ENCODE measurements around the gene ZNF691. TPM values are rescaled to one million over a fixed set of nuclear protein-coding genes. Genes with fewer than 3 reads are reported as not detected.

ZNF691 gene
- total RNA-seq, 1 donor from 2014 or later: 9.9 TPM

GRCh38 chr1:42820813-42821212 is 25.6 kb upstream of the ZNF691 start:
- no peaks in the 10 kb centered on the region for H3K9me3 Mint-ChIP-seq
- H3K27me3 Mint-ChIP-seq: no peaks in the 10 kb centered on the region
- intact Hi-C loops (cut with micrococcal nuclease): no loop called here
- H3K27ac Mint-ChIP-seq: no peak overlapping the region
- H3K4me3 Mint-ChIP-seq: no peak overlapping the region
- peaks cover 4% of the 10 kb centered on the region for H3K36me3 Mint-ChIP-seq (ENCODE audit: low read depth)
- H3K4me1 Mint-ChIP-seq: peaks cover 21% of the 10 kb centered on the region
- no peak for DNase-seq

- Mint-ChIP-seq H3K4me3 (no peak overlapping the region), H3K27ac (no peak overlapping the region), H3K36me3 (ENCODE audit: low read depth) (peaks cover 2% of the 10 kb centered on the region), H3K9me3 (no peaks in the 10 kb centered on the region), H3K27me3 (no peaks in the 10 kb centered on the region), H3K4me1 (peaks cover 15% of the 10 kb centered on the region)
- DNase-seq: no peak
- intact Hi-C loops (cut with micrococcal nuclease): no loop called here
These were observed 24.7 kb upstream of the ZNF691 start for GRCh38 chr1:42821690-42822089.

GRCh38 chr1:42822800-42823392 is 23.5 kb upstream of the ZNF691 start:
- no peak overlapping the region for H3K27ac Mint-ChIP-seq
- peaks cover 2% of the 10 kb centered on the region for H3K36me3 Mint-ChIP-seq (ENCODE audit: low read depth)
- intact Hi-C loops (cut with micrococcal nuclease): no loop called here
- no peak overlapping the region for H3K4me3 Mint-ChIP-seq
- peaks cover 10% of the 10 kb centered on the region for H3K4me1 Mint-ChIP-seq
- no peaks in the 10 kb centered on the region for H3K27me3 Mint-ChIP-seq
- H3K9me3 Mint-ChIP-seq: no peaks in the 10 kb centered on the region
- DNase-seq: no peak

- H3K9me3 Mint-ChIP-seq: no peaks in the 10 kb centered on the region
- no peak for DNase-seq
- H3K4me1 Mint-ChIP-seq: peaks cover 7% of the 10 kb centered on the region
- intact Hi-C loops (cut with micrococcal nuclease): no loop called here
- H3K36me3 Mint-ChIP-seq (ENCODE audit: low read depth): peaks cover 2% of the 10 kb centered on the region
- H3K4me3 Mint-ChIP-seq: no peak overlapping the region
- no peak overlapping the region for H3K27ac Mint-ChIP-seq
- H3K27me3 Mint-ChIP-seq: no peaks in the 10 kb centered on the region
These were observed 21.9 kb upstream of the ZNF691 start for GRCh38 chr1:42824481-42825035.

- H3K36me3 Mint-ChIP-seq (ENCODE audit: low read depth): peaks cover 2% of the 10 kb centered on the region
- H3K4me1 Mint-ChIP-seq: peaks cover 7% of the 10 kb centered on the region
- intact Hi-C loops (cut with micrococcal nuclease): no loop called here
- H3K9me3 Mint-ChIP-seq: no peaks in the 10 kb centered on the region
- no peak overlapping the region for H3K27ac Mint-ChIP-seq
- H3K27me3 Mint-ChIP-seq: no peaks in the 10 kb centered on the region
- DNase-seq: no peak
- no peak overlapping the region for H3K4me3 Mint-ChIP-seq
These were observed 21.2 kb upstream of the ZNF691 start for GRCh38 chr1:42825036-42825851.

GRCh38 chr1:42830631-42831030 is 15.8 kb upstream of the ZNF691 start:
- H3K27me3 Mint-ChIP-seq: no peaks in the 10 kb centered on the region
- intact Hi-C loops (cut with micrococcal nuclease): no loop called here
- no peaks in the 10 kb centered on the region for H3K36me3 Mint-ChIP-seq (ENCODE audit: low read depth)
- no peaks in the 10 kb centered on the region for H3K9me3 Mint-ChIP-seq
- H3K27ac Mint-ChIP-seq: no peak overlapping the region
- H3K4me1 Mint-ChIP-seq: no peaks in the 10 kb centered on the region
- H3K4me3 Mint-ChIP-seq: no peak overlapping the region
- no peak for DNase-seq

GRCh38 chr1:42831273-42831672 is 15.1 kb upstream of the ZNF691 start:
- no peak for DNase-seq
- Mint-ChIP-seq H3K27ac (no peak overlapping the region), H3K4me3 (no peak overlapping the region), H3K36me3 (ENCODE audit: low read depth) (no peaks in the 10 kb centered on the region), H3K9me3 (no peaks in the 10 kb centered on the region), H3K27me3 (no peaks in the 10 kb centered on the region), H3K4me1 (no peaks in the 10 kb centered on the region)
- intact Hi-C loops (cut with micrococcal nuclease): no loop called here

GRCh38 chr1:42832641-42833240 is 13.7 kb upstream of the ZNF691 start:
- Mint-ChIP-seq H3K9me3 (no peaks in the 10 kb centered on the region), H3K27ac (no peak overlapping the region), H3K36me3 (ENCODE audit: low read depth) (no peaks in the 10 kb centered on the region), H3K4me3 (no peak overlapping the region), H3K27me3 (no peaks in the 10 kb centered on the region), H3K4me1 (no peaks in the 10 kb centered on the region)
- DNase-seq: no peak
- intact Hi-C loops (cut with micrococcal nuclease): no loop called here

- H3K27ac Mint-ChIP-seq: no peak overlapping the region
- H3K4me3 Mint-ChIP-seq: no peak overlapping the region
- intact Hi-C loops (cut with micrococcal nuclease): no loop called here
- H3K9me3 Mint-ChIP-seq: no peaks in the 10 kb centered on the region
- H3K27me3 Mint-ChIP-seq: no peaks in the 10 kb centered on the region
- DNase-seq: no peak
- no peaks in the 10 kb centered on the region for H3K4me1 Mint-ChIP-seq
- no peaks in the 10 kb centered on the region for H3K36me3 Mint-ChIP-seq (ENCODE audit: low read depth)
These were observed 12.4 kb upstream of the ZNF691 start for GRCh38 chr1:42833981-42834380.

- Mint-ChIP-seq H3K27ac (no peak overlapping the region), H3K27me3 (no peaks in the 10 kb centered on the region), H3K4me1 (no peaks in the 10 kb centered on the region), H3K4me3 (no peak overlapping the region), H3K9me3 (no peaks in the 10 kb centered on the region), H3K36me3 (ENCODE audit: low read depth) (no peaks in the 10 kb centered on the region)
- no peak for DNase-seq
- intact Hi-C loops (cut with micrococcal nuclease): no loop called here
These were observed 11.6 kb upstream of the ZNF691 start for GRCh38 chr1:42834803-42835202.

GRCh38 chr1:42835422-42835821 is 11.0 kb upstream of the ZNF691 start:
- H3K36me3 Mint-ChIP-seq (ENCODE audit: low read depth): no peaks in the 10 kb centered on the region
- no peak overlapping the region for H3K27ac Mint-ChIP-seq
- no peaks in the 10 kb centered on the region for H3K27me3 Mint-ChIP-seq
- H3K4me1 Mint-ChIP-seq: no peaks in the 10 kb centered on the region
- DNase-seq: no peak
- H3K4me3 Mint-ChIP-seq: no peak overlapping the region
- intact Hi-C loops (cut with micrococcal nuclease): no loop called here
- H3K9me3 Mint-ChIP-seq: no peaks in the 10 kb centered on the region

- H3K4me1 Mint-ChIP-seq: no peaks in the 10 kb centered on the region
- no peak for DNase-seq
- no peaks in the 10 kb centered on the region for H3K9me3 Mint-ChIP-seq
- no peaks in the 10 kb centered on the region for H3K36me3 Mint-ChIP-seq (ENCODE audit: low read depth)
- H3K4me3 Mint-ChIP-seq: no peak overlapping the region
- H3K27me3 Mint-ChIP-seq: no peaks in the 10 kb centered on the region
- intact Hi-C loops (cut with micrococcal nuclease): no loop called here
- H3K27ac Mint-ChIP-seq: no peak overlapping the region
These were observed 8.7 kb upstream of the ZNF691 start for GRCh38 chr1:42837709-42838108.

GRCh38 chr1:42838482-42839190 is 7.8 kb upstream of the ZNF691 start:
- H3K4me3 Mint-ChIP-seq: no peak overlapping the region
- no peaks in the 10 kb centered on the region for H3K4me1 Mint-ChIP-seq
- peaks cover 2% of the 10 kb centered on the region for H3K36me3 Mint-ChIP-seq (ENCODE audit: low read depth)
- H3K27ac Mint-ChIP-seq: no peak overlapping the region
- intact Hi-C loops (cut with micrococcal nuclease): no loop called here
- no peaks in the 10 kb centered on the region for H3K27me3 Mint-ChIP-seq
- no peak for DNase-seq
- no peaks in the 10 kb centered on the region for H3K9me3 Mint-ChIP-seq

GRCh38 chr1:42841010-42841409 is 5.4 kb upstream of the ZNF691 start:
- Mint-ChIP-seq H3K27me3 (no peaks in the 10 kb centered on the region), H3K4me1 (peaks cover 6% of the 10 kb centered on the region), H3K9me3 (no peaks in the 10 kb centered on the region), H3K4me3 (no peak overlapping the region), H3K36me3 (ENCODE audit: low read depth) (peaks cover 2% of the 10 kb centered on the region), H3K27ac (no peak overlapping the region)
- DNase-seq: no peak
- intact Hi-C loops (cut with micrococcal nuclease): loop anchor here (10.0 kb wide), 3 partner anchors 156 to 494 kb away; partner anchors contain the start of genes CCDC30, MPL and YBX1

All from activated CD4-positive, alpha-beta T cell treated with anti-CD3 and anti-CD28 coated beads, Interleukin-2, amount 10 ng/mL, durations not matched to agents 24 days and 14 days (primary cell).